GM12878 (cell line): ENCODE data around the gene BBLN. TPM values are rescaled to one million over a fixed set of nuclear protein-coding genes. Genes with fewer than 3 reads are reported as not detected.

ENCODE experiments used
- ATAC-seq: fragments of 200-7000 bp; cut with Tn5 transposase; 3 replicates; pipeline ENCODE4 v1.9.1; 2020; ENCODE audit warnings: mild to moderate bottlenecking, moderate library complexity
- BruUV-seq: library from RNA; stranded (reverse); fragments of 400-500 nt; replicated peaks from 2 replicates; lab custom pipeline; 2021; lab: Mats Ljungman, UMichigan
- CTCF ChIA-PET: fragments of 300-600 bp; sonication (Branson Sonifier 250); formaldehyde crosslinking; extraction: SDS; loops from one replicate; lab custom pipeline; 2021; ENCODE audit warnings: inconsistent platforms; lab: Yijun Ruan, JAX
- POLR2A ChIA-PET: fragments of 350-600 bp; formaldehyde crosslinking; extraction: SDS; loops from one replicate; lab custom pipeline; 2021; ENCODE audit warnings: inconsistent platforms; lab: Charles Lee
- RAD21 ChIA-PET: fragments of 300-600 bp; sonication (Branson Sonifier 250); formaldehyde crosslinking; loops from one replicate; lab custom pipeline; 2023; ENCODE audit warnings: antibody characterized with exemption; ENCODE audit not compliant: unreplicated experiment; lab: Charles Lee
- SMC1A ChIA-PET: fragments of 300-600 bp; sonication (Branson Sonifier 250); formaldehyde crosslinking; loops from one replicate; lab custom pipeline; 2023; ENCODE audit not compliant: unreplicated experiment, uncharacterized antibody; lab: Charles Lee
- DNase-seq: peaks from one replicate; pipeline ENCODE4 v3.0.0-alpha.2; 2011; ENCODE audit warnings: low read depth, low spot score
- FAIRE-seq: peaks from 3 replicates; lab custom pipeline; 2011; peaks lifted over from hg19 to GRCh38; lab: Jason Lieb, UNC
- H2AFZ ChIP-seq: 2 replicates; pipeline ENCODE4 v1.6.0; 2011; ENCODE audit warnings: low read depth, low read length, control low read depth; ENCODE audit not compliant: control insufficient read depth
- H3K27ac ChIP-seq: 2 replicates; pipeline ENCODE4 v1.5.1; 2011; ENCODE audit warnings: control low read depth; ENCODE audit not compliant: control insufficient read depth, insufficient read depth
- H3K27me3 ChIP-seq, 2 experiments: replicated peaks in 1 of 2; 2 replicates each; pipeline versions ENCODE4 v1.6.0 to v1.6.1; 2011; ENCODE audit warnings: low read length in 1 of 2; ENCODE audit not compliant: control insufficient read depth in 2 of 2, insufficient read depth in 2 of 2
- H3K36me3 ChIP-seq, 2 experiments: 2 replicates each; pipeline ENCODE4 v1.5.1; 2011; ENCODE audit warnings: low read length in 1 of 2; ENCODE audit not compliant: control insufficient read depth in 2 of 2, insufficient read depth in 2 of 2
- H3K4me1 ChIP-seq: 2 replicates; pipeline ENCODE4 v1.6.1; 2011; ENCODE audit warnings: mild to moderate bottlenecking, low read length, moderate library complexity, mixed read lengths; ENCODE audit not compliant: control insufficient read depth, insufficient read depth
- H3K4me2 ChIP-seq: 2 replicates; pipeline ENCODE4 v1.6.0; 2011; ENCODE audit warnings: control low read depth; ENCODE audit not compliant: control insufficient read depth, insufficient read depth
- H3K4me3 ChIP-seq: fragments of 200-600 bp; sonication (generic); 2 replicates; pipeline ENCODE4 v1.5.1; 2016
- H3K79me2 ChIP-seq: 2 replicates; pipeline ENCODE4 v1.6.0; 2011; ENCODE audit warnings: low read length; ENCODE audit not compliant: control insufficient read depth, insufficient read depth
- H3K9ac ChIP-seq: 2 replicates; pipeline ENCODE4 v1.8.0; 2011; ENCODE audit warnings: low read length, control low read depth, mixed read lengths; ENCODE audit not compliant: control insufficient read depth, insufficient read depth
- H3K9me3 ChIP-seq: replicated peaks from 3 replicates; pipeline ENCODE4 v1.5.1; 2011; ENCODE audit warnings: mild to moderate bottlenecking, low read length; ENCODE audit not compliant: control insufficient read depth, insufficient read depth
- H4K20me1 ChIP-seq: 2 replicates; pipeline ENCODE4 v1.6.0; 2011; ENCODE audit not compliant: control insufficient read depth, insufficient read depth
- ATF2 ChIP-seq: IDR thresholded peaks from 2 replicates; pipeline ENCODE4 v1.6.1; 2012; ENCODE audit warnings: low read length, inconsistent platforms
- CBFB ChIP-seq: IDR thresholded peaks from 2 replicates; pipeline ENCODE4 v1.6.1; 2016; ENCODE audit warnings: antibody characterized with exemption, low read depth
- EED ChIP-seq: sonication (generic); IDR thresholded peaks from 2 replicates; pipeline ENCODE4 v1.6.1; 2016; ENCODE audit warnings: antibody characterized with exemption, low read depth
- HDAC6 ChIP-seq: fragments of 200-600 bp; sonication (generic); IDR thresholded peaks from one replicate; pipeline ENCODE4 v1.8.0; 2017; ENCODE audit warnings: antibody characterized with exemption; ENCODE audit not compliant: unreplicated experiment
- HDGF ChIP-seq: fragments of 450-650 bp; IDR thresholded peaks from 2 replicates; pipeline ENCODE4 v1.6.1; 2016; ENCODE audit warnings: antibody characterized with exemption
- HSF1 ChIP-seq: fragments of 150-350 bp; IDR thresholded peaks from 2 replicates; pipeline ENCODE4 v1.6.1; 2014; ENCODE audit warnings: mild to moderate bottlenecking, low read depth, low read length
- IKZF1 ChIP-seq: fragments of 450-650 bp; conservative IDR thresholded peaks from 2 replicates; pipeline ENCODE4 v1.6.1; 2017; ENCODE audit warnings: antibody characterized with exemption, mild to moderate bottlenecking
- MEF2B ChIP-seq: fragments of 450-650 bp; IDR thresholded peaks from 2 replicates; pipeline ENCODE4 v1.6.1; 2018; ENCODE audit warnings: mild to moderate bottlenecking, moderate library complexity; ENCODE audit not compliant: partially characterized antibody, poor library complexity, severe bottlenecking
- MTA3 ChIP-seq: IDR thresholded peaks from 2 replicates; pipeline ENCODE4 v1.6.1; 2012; ENCODE audit warnings: low read length, inconsistent platforms, borderline replicate concordance
- PAX8 ChIP-seq: fragments of 450-650 bp; IDR thresholded peaks from 2 replicates; pipeline ENCODE4 v1.6.1; 2017; ENCODE audit warnings: mild to moderate bottlenecking, moderate library complexity
- RFX5 ChIP-seq: IDR thresholded peaks from 2 replicates; pipeline ENCODE4 v1.6.1; 2011; ENCODE audit warnings: low read depth, low read length, improper control_type of control experiment
- SIN3A ChIP-seq: IDR thresholded peaks from 2 replicates; pipeline ENCODE4 v1.6.1; 2012; ENCODE audit warnings: low read depth, low read length, improper control_type of control experiment
- SREBF2 ChIP-seq: IDR thresholded peaks from 2 replicates; pipeline ENCODE4 v1.6.1; 2012; ENCODE audit warnings: mild to moderate bottlenecking, low read length
- STAT1 ChIP-seq: fragments of 450-650 bp; conservative IDR thresholded peaks from 2 replicates; pipeline ENCODE4 v1.6.1; 2014; ENCODE audit warnings: antibody characterized with exemption, mild to moderate bottlenecking
- SUPT20H ChIP-seq: IDR thresholded peaks from 2 replicates; pipeline ENCODE4 v1.6.1; 2011; ENCODE audit warnings: low read depth, mild to moderate bottlenecking, low read length, moderate library complexity, borderline replicate concordance; ENCODE audit not compliant: control insufficient read depth
- whole genome bisulfite sequencing: methylation state at CpG from one replicate; pipeline ENCODE4 v1.1.6; 2016; ENCODE audit warnings: low lambda C conversion rate; ENCODE audit not compliant: insufficient replicate concordance, insufficient coverage; ENCODE audit errors: missing lambda C conversion rate; 5-methylcytosine and 5-hydroxymethylcytosine counted together
- in situ Hi-C: fragments of 300-500 bp; cut with MboI; formaldehyde crosslinking; loops from 9 replicates; pipeline ENCODE4 v1.14.3; 2018; ENCODE audit warnings: mixed read lengths
- intact Hi-C: fragments of 100-400 bp; cut with micrococcal nuclease; formaldehyde crosslinking; loops from one replicate; pipeline ENCODE4 v1.14.2; 2022; ENCODE audit not compliant: unreplicated experiment
- polyA plus RNA-seq, 11 experiments: library from polyadenylated mRNA; depleted of rRNA in 4 of 11; unstranded in 6 of 11; stranded (reverse) in 5 of 11; fragments of >200 nt; fragmentation: Nextera tagmentation in 4 of 11; fragmentation: Illumina TruSeq in 1 of 11; extraction: Ambion mirVana in 4 of 11; extraction: Trizol in 1 of 11; gene quantifications; 1 replicate in 1 of 11; 2 replicates in 10 of 11; pipeline versions ENCODE4 v1.2.1 to v1.2.3, GENCODE V29; 2011 to 2016; ENCODE audit warnings: inconsistent platforms in 2 of 11, missing spikeins in 2 of 11, low read depth in 1 of 11
- total RNA-seq, 4 experiments: library from RNA; depleted of rRNA in 3 of 4; stranded (reverse); fragments of >200 nt in 3 of 4; fragmentation: Illumina TruSeq in 1 of 4; extraction: Trizol in 1 of 4; gene quantifications; 2 replicates each; pipeline versions ENCODE4 v1.2.1 to v1.2.3, GENCODE V29; 2013 to 2021

The BBLN gene
- total and polyA plus RNA-seq, 10 of the 15 experiments (the other 5 are each of a cell fraction or from before 2014, with no cell fraction given) = 3.8 to 194 (median 66.2) TPM

GRCh38 chr9:128142061-128142460, 18.0 kb upstream of the BBLN start (continued):
- TF ChIP-seq HSF1 = no peak
- TF ChIP-seq CBFB = no peak
- TF ChIP-seq, all 136 proteins: peak for 0

GRCh38 chr9:128142596-128142995, 17.5 kb upstream of the BBLN start:
- Histone ChIP-seq H4K20me1 (no peaks in the 10 kb centered on the region), H3K4me2 (no peak overlapping the region), H3K27ac (no peak overlapping the region), H2AFZ (no peak overlapping the region), H3K4me1 (no peaks in the 10 kb centered on the region), H3K4me3 (no peak overlapping the region), H3K79me2 (no peaks in the 10 kb centered on the region), H3K9ac (no peak overlapping the region)
- ATAC-seq (no peak), DNase-seq (no peak)
- CTCF ChIA-PET = interaction anchor here (0.8 to 1.5 kb wide), 4 partner anchors 14 to 25 kb away, joined by 3 to 5 read pairs (median 4); no protein-coding TSS in a partner anchor
- WGBS = 0% methylated on average over 2 of the region's 2 CpGs
- POLR2A ChIA-PET = interaction anchor here (0.7 to 1.2 kb wide), 2 partner anchors 18 to 27 kb away, joined by 6 to 9 read pairs; no protein-coding TSS in a partner anchor
- TF ChIP-seq EED (no peak), SREBF2 (no peak), IKZF1 (no peak), PAX8 (no peak), HDGF (no peak), HDAC6 (no peak), MEF2B (no peak), HSF1 (no peak), SUPT20H (no peak), ATF2 (no peak), MTA3 (no peak), SIN3A (no peak), STAT1 (no peak), RFX5 (no peak)
- TF ChIP-seq, all 136 proteins: peak for 0
- no TSS peak for BruUV-seq
- H3K36me3 ChIP-seq = no peaks in the 10 kb centered on the region
- in situ Hi-C loops = no loop called here
- FAIRE-seq = no peak
- intact Hi-C loops = no loop called here
- RAD21 ChIA-PET = no interaction called here
- no peaks in the 10 kb centered on the region for H3K9me3 ChIP-seq
- no peaks in the 10 kb centered on the region for H3K27me3 ChIP-seq
- SMC1A ChIA-PET = interaction anchor here (1.0 kb wide), 1 partner anchor 25 kb away, joined by 3 read pairs; no protein-coding TSS in a partner anchor
